LoVo (cell line): ENCODE measurements around the gene OTOF.

ENCODE experiments used
- DNase-seq: peaks from one replicate; pipeline ENCODE4 v3.0.0-alpha.2; 2016; ENCODE audit warnings: low spot score

The OTOF gene

DNA sequence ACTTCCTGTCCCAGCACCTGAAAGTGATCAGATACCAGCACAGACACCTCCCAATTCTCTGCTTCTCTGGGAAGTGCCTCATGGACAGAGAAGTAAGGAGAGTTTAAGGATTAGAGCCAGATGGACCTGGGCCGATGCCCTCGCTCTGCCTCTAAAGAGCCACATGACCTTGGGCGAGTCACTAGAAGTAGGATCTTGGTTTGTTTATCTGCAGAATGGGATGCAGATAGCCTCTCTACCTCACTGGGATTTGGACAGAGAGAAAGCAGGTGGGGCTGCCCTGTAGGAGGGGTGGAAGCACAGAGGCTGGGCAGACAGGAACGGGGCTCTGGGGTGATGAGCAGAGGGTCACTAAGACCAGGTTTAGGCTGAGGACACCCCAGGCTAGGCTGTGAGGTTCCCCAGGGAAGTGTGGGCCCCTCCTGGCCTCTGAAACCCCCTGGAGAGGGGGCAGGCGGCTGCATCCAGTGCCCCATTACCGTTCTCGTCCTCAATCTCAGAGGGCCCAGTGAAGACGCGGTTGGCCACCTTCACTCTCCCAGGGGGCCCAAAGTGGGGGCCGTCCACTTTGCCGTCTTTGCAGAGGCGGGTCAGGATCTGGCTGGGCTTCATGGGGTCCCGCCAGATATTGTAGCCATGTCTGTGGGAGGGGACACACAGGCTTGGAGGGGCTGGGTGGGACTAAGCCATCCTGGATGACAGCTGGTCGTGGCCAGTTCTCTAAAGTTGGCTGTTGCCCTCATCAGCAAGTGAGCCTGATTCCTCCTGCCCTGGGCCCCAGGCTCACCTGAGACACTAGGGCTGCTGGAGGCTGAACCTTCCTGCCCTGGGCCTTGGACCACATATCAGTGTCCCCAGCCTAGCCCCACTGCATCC is 13.3 kb downstream of the OTOF start:
- DNase-seq, result no peak

DNA sequence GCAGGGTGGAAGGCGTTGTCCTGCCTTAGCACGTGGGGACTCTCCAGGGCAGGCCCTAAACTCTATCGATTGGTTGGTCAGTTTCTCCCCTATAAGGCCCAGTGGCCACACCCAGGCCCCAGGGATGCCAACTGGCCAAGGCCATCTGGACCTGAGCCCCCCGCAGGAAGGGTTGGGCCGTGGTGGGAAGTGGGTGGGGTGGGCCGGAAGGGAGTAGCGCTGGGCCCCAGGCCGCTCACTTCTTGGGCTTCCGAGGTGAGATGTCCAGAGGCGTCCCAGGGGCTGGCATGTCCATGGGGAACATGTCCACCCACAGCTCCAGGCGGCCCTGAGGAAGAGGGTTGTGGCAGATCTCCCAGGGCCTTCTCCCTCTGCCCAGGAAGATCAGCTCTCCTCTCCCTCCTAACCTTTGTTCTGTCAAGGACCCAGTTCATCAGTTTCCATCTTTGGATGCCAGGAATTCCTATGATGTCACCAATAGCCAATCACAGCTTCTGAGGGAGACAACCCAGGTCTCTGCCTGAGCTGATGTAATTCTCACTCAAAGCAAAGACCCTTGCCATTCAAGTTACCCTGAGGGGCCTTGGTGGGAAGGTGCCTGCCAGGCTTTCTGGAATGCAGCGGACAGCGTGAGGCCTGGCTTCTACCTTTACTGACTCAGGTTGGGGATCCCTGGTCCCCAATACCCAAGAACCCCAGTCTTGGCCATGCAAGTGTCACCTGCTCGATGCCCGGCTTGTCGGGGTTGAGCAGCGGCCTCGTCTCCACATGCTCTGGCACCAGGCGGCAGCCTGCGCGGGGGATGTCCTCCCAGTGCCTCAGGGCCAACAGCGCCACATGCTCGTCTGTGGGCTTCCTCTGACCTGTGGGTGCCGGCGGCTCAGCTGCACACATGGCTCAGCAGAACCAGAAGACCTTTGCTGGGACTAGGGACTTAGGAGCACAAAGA is 14.4 kb downstream of the OTOF start:
- DNase-seq, result no peak

DNA sequence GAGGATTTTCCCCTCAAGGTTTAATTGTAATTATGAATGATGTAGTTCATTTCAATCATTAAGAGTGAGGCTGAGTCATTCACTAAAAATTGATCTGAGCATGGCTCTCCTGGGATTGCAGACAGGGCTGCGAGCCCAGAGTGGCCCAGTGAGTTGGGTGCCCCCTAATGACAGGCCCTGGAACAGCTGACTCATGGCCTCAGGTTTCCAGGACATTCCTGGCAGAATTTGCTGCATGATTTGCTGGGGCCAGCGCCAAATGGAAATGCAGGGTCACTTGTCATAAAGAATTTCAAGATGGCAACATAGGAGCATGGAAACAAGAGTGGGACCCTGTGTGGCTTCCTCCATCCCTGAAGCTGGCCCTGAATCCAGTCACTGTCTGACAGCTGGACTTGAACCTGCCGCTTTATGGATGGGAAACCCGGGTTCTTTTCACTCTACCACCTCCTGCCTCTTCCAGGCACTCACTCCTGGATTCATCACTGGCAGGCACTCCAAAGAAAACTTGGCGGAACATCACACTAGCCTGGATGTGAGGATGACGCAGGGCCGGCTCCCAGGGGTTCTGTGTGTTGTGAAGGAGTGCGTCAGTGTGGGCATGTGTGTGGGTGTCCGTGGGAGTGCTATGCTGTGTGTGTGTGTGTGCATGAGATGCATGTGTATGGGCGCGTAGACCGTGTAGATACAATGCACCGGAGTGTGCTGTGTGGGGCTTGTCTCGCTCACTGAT is 15.2 kb downstream of the OTOF start:
- no peak for DNase-seq

DNA sequence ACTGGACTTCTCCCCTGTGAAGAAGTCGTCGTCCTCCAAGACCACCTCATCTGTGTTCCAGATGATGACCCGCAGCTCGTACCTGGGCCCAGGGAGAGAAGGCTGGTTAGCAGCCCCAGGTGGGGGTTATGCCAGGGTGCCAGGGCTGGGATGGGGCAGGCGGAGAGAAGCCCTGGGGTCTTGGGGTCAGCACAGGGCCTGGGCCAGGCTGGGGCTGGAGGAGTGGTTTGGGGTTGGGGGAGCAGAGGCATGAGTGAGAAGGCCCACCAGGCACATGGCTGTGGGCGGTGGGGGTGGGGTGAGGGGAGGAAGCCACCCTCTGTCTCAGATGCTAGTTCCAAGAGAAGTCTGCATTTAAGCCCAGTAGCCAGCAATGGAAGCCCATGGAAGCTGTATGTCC is 15.8 kb downstream of the OTOF start:
- DNase-seq, result no peak

DNA sequence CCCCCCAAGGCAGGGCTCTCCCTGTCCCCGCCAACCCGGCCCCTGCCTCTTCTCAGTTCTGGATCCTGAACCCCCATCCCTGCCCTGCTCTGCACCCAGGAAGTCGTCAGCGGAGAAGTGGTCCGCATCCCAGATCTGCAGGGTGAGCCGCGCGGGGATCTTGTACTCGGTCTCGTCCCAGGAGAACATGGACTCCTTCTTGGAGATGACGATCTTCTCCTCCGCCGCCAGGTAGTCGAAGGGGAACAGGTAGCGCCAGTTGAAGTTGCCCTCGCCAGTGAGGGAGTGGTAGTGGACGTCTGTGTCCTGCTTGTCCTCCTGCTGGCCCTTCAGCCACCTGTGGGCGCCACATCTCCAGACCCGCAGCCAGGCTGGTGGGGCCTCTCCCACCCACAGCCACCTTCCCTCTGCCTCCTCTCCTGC is 16.3 kb downstream of the OTOF start:
- DNase-seq, result no peak

DNA sequence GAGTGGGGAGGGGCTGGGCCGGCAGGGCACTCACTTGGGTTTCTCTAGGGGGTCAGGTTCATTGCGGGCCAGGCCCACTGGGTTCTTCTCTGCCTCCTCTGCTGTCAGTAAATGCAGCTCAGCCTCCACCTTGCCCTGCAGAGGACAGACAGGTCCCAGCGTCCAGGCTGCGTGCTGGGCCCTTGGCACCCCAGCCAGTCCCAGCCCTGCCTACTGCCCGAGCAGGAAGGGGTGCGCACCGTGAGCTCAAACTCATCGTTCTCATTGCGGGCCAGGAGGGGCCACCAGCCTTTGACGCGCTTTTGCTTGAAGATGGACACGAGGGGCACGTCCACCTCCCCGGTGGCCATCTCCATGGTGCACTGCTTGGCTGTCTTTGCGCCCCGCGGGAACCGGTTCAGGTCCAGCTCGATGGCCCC is 17.3 kb downstream of the OTOF start:
- no peak for DNase-seq

DNA sequence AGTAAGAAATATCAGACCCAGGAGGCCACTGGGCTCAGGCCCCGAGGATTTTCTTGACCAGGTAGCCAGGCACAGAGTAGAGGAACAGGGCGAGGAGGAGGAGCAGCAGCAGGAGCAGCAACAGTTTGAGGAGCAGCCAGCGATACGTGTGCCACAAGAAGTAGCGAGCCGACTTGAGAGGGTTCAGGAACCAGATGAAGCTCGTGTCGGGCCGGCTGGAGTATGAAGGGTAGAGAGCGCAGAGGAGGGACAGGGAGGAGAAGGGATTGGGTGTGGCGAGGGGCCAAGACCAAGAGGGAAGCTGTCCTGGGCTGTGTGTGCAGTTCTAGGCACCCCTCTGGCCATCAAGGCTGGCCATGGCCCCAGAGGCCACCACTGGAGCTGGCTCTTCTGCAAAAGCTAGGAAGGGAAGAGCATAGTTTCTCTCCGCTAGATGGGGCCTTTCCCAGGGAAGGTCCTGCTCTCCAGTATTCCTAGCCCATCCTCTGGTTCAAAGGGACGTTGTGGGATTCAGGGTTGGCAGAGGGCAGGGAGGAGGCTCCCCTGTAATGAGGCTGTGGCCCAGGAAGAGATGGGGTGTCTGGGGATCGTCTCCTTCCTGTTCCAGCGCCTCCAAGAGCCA is 17.8 kb downstream of the OTOF start:
- no peak for DNase-seq

DNA sequence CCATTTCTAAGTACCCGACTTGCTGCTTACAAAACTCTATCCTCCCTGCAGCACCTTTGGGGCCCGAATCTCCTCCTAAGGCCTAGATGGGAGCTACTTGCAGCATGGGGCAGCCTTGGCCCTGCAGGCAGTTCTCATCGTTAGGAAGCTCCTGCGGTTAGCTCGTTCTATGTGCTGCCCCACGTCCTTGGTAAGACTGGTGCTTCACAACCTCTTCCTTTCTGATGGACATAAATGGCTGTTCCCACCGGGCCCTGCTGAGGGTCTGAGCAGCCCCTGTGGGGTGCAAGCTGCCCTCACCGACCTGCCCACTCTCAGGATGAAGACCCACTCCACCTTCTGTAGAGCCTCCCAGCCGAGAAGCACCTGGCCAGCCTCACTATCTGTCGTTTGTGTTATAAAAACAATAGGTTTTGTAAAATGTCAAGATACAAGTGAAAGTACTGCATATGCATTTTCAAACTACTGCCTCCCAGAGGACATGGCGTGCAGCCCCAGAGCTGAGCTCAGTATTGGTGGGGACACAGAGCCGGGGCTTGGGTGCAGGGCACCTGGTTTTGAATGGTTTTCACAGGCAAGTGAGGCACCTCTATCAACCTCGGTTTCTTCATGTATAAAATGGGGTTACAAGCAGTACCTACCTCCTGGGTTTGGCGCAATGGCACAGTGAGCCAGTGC is 19.4 kb downstream of the OTOF start:
- no peak for DNase-seq

DNA sequence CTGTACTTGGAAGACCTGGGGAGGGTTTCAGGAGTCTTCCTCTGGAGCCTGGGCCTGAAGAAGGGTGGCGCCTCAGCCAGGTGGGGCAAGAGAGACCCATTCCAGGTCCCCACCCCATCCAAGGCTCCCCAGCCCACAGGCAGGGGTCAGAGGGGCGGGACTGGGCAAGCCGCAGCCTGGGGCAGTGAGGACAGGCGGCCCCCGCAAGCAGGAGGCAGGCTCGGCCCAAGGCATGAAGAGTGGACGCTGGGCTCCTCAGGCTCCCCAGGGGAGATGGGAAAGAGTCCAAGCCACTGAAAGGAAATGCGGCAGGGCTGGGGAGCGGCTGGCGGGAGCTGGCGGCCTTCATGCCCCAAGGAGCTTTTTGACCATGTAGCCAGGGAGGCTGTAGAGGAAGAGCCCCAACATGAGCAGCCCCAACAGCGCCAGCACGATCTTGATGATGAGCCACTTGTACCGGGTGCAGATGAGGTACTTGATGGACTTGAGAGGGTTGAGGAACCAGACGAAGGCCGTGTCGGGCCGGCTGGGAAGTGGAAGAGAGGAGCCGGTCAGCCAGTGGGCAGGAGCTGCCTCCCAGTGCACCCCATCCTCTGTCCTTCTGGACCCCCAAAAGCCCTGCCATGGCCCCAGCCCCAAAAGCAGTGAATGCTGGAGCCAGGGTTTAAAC is 20.1 kb downstream of the OTOF start:
- no peak for DNase-seq

DNA sequence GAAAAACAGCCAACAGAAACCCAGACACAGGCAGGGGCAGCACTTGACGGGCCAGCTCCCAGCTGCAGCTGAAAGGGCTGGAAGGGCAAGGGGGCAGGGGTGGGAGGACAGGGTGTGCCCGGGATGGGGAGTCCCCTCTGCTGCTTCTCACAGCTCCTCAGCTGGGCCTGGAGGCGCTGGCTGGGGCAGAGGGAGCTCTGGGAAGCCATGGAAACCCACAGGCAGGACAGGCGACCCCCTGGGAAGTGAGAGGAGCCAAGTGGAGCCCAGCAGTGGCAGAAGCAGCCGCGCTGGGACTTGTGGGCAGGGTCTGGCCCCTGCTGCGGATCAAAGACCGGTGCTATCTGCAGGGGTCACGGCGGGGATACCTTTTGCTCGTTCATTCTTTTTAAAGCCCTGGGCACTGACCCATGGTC is 20.7 kb downstream of the OTOF start:
- no peak for DNase-seq

DNA sequence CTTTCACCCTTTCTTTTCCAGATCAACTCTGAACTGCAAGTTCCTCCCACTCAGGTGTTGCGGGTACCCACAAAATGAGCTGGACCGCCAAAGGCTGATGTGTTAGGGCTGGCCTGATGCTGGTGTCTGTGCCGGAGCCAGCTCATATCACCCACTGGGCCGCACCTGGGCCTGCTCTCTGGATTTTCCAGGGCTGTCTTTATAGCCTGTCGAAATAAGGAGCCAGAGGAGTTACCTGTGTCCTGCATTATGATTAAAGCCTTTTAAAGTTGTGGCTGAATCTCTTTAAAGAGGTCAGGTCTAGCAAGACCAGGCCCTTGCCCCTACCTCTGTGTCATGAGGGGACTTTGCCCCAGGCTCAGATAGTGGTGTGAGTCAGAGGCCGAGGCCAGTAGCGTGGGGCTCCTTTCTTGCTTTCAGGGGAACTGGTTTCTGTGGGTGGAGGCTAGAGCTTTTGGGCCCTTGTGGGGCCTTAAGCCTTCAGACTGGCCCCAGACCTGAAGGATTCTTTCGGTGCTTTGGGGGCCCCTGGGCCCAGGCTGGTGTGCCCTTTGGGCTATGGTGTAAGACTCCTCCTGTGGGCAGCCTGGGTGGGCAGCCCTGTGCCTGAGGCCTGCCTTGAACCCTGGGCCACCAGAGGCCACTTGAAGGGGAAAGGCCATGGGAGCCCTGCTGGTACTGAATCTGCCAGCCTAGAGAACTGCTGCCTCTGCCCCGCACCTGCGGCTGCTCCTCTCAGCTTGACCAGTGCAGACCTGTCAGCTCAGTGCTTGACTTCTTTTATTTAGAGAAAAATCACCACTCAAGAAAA is 21.3 kb downstream of the OTOF start:
- DNase-seq, result peak; percentile 55

DNA sequence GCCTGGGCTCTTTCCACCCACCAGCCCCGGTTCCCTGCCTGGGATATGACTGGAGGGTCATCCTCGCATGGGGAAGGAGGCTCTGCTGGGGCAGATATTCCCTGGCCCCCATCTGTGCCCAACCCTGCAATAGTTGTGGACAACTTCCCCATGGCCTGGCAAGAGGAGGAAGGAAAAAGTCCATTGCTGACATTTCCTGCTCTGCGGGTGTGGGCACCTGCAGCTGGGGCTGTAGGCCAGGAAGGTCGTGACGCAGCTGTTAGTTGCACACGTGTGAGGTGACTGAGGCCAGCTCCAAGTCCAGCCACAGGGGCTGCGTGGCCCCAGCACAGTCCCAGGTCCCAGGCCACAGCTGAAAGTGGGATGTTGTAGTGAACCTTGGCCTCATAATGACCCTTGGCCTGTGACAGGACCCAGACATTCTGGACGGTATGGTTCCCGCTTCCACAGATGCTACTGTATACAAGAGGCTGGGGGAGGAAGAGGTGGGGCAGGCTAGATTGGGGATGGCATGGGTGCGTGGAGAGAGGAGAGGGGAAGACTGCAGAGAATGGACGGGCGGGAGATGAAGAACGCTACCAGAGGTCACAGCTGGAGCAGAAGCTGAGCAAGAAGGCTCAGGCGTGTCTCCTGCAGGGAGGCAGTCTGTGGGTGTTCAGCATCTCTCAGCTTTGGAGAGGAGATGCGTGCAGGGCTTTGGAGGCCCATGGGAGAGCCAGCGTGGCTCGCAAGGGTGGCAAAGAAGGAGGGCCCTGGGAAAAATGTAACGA is 22.1 kb downstream of the OTOF start:
- no peak for DNase-seq

DNA sequence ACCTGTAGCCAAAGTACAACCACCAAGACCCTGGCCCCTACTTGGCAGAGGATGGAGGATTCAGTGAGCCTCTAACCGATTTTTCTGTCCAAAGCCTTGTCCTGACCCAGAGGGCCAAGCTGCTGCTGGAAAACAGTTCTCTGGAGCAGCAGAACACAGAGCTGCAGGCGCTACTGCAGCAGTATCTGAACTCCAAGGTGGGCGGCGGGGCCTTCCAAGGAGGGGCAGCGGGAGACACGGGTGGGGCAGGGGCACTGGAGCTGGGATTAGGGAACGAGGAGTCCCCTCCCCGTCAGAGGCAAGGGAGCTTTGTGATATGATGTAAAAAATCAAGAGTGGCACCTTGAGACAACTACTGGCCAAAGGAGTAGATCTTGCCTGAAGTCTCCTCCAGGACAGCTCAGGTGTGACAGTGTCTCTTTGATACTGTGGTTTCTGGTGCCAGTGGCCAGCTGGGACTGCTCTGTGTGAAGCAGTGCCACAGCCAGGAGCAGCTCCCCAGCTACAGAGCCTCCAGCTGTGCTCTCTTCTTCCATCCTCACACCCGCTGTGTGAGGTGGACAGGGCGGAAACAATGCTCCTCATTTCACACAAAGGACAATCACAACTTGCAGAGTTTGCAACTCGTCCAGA is 22.8 kb downstream of the OTOF start:
- DNase-seq, result no peak

DNA sequence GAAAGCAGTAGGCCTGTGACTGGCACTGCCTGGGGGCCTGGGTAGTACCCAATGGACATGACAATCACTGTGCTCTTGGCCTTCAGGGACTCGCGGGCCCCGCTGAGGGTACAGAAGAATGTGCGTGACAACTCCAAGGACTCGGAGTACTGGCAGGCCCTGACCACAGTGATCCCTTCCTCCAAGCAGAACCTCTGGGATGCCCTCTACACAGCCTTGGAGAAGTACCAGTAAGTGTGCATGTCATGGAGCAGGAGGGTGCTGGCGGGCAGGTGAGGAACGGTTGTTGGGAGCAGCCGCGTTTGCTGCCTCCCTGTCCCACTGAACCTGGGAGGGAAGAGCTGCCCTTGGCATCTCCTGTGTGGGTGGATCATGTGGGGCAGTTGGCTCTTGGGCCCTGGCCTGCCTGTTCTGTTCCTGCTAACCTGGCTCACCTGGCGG is 23.3 kb downstream of the OTOF start:
- no peak for DNase-seq

DNA sequence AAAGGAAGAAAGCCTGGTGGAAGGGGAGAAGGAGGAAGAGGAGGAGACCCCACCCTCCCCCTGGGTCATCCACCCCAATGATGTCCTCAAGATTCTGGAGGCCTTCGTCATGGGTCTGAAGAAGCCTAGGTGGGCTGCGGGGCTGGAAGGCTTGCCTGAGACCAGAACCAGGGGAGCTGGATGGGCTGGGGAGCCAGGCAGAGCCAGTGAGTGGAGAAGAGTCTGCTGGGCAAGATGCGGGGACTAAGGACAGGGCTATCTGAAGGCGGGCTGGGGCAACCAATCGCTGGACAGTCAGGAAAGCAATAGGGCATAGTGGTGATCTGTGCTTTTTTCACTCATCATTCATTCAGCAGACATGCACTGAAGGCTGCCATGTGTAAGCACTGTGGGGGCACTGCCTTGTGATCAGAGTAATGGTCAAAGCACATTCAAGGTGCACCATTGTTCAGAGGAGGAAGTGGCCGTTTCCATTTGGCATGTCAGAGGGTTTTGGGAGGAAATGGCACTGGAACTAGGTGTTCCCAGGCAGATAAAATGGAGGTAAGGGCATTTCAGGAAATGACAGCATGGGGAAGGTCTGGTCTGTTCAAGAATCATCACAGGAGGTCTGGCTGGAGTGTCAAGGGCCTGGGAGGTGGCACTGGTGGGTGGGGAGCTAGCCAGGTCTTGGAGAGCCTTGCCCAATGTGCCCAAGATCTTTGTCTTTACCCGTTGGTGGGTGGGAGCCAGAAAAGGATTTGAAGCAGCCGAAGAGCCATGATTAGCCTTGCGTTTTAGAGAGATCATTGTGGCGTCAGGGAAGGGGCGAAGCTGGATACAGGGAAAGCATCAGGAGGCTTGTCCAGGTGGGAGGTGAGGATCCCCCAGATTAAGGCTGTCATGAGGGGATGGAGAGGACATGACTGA is 24.2 kb downstream of the OTOF start:
- DNase-seq, result no peak

DNA sequence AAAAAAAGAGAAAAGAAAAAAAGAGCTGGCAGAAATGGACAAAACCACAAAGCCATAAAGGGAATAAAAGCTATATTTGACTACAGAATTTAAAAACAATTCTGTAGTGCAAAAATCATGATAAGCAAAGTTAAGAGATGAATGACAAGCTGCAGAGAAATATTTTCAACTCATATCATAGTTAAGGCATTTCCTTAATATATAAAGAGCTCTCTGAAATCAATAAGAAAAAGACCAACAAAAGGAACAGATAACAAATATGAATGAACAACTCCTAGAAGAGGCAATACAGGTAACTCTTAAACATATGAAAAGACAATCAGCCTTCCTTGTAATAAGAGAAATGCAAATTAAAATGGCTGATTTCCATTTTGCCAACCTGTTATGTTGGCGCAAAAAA is 26.2 kb downstream of the OTOF start:
- no peak for DNase-seq

DNA sequence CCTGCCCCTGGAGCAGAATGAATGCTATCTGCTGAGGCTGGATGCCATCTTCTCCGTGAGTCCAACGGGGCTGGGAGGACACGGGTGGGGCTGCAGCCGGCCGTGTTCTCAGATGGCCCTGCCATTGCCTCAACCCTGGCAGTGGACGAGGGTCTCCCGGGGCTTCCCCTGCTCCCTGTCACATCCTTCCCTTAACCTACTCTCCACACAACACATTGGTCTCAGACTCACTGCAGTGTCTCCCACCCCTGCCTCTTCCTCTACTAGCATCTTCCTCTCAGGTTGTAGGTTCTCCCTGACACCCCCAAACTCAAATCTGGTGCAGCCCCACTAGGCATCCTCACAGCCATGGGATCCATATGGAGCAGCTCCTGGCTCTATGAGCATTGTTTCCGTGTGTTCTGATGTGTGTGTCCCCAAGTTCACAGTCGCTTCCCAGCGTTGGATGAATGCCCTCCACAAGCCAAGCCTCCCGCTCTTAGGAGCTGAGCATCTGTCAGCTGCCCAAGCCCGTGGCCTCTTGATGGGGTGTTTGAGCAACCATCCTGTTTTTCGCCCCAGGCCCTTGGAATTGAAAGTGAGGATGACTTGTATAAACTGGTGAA is 27.8 kb downstream of the OTOF start:
- no peak for DNase-seq
